Breast epithelium (tissue), 3 donors: Measurements from ENCODE around the gene NCR3LG1.

ENCODE experiments used
- CTCF ChIP-seq, 3 donors: fragments of 450-650 bp; IDR thresholded peaks; one replicate each; pipeline ENCODE4 v1.5.1; 2016 to 2017; ENCODE audit warnings: antibody characterized with exemption in 3 of 3, mild to moderate bottlenecking in 3 of 3, moderate library complexity in 3 of 3
- POLR2A ChIP-seq: fragments of 450-650 bp; IDR thresholded peaks from one replicate; pipeline ENCODE4 v1.6.1; 2016; ENCODE audit warnings: antibody characterized with exemption, mild to moderate bottlenecking, moderate library complexity
- POLR2AphosphoS5 ChIP-seq, 3 donors: sonication (generic); formaldehyde crosslinking; IDR thresholded peaks; one replicate each; pipeline ENCODE4 v1.6.1; 2017; ENCODE audit warnings: antibody characterized with exemption in 3 of 3

- TF ChIP-seq CTCF (IDR thresholded peaks at IDR 0.05) (no peak), POLR2AphosphoS5 (IDR thresholded peaks at IDR 0.05) (no peak), POLR2A (no peak)
Observed at GRCh38 chr11:17403980-17404759, 52.6 kb downstream of the NCR3LG1 start.
